CD4-positive, alpha-beta T cell treated with Interferon alpha-2 for 1 hour (primary cell): ENCODE measurements around the gene SLC25A36.

Experiments used
- DNase-seq, 2 donors: peaks; one replicate each; pipeline ENCODE4 v3.0.0-alpha.2; 2020 to 2022

Gene SLC25A36

GRCh38 chr3:141000027-141000663 is 58.5 kb downstream of the SLC25A36 start:
- peak; percentile 27 to 54 for DNase-seq

- DNase-seq, result no peak
Measured at GRCh38 chr3:141000686-141001085, 59.0 kb downstream of the SLC25A36 start.

- no peak for DNase-seq
Measured at GRCh38 chr3:141006344-141006743, 64.7 kb downstream of the SLC25A36 start.

GRCh38 chr3:141009496-141009895 is 67.9 kb downstream of the SLC25A36 start:
- no peak for DNase-seq

GRCh38 chr3:141011232-141011996 is 69.8 kb downstream of the SLC25A36 start:
- peak; percentile 55 to 68 for DNase-seq

- no peak for DNase-seq
Measured at GRCh38 chr3:141011997-141012262, 70.3 kb downstream of the SLC25A36 start.

GRCh38 chr3:141012571-141012970 is 70.9 kb downstream of the SLC25A36 start:
- no peak for DNase-seq

GRCh38 chr3:141015481-141015880 is 73.8 kb downstream of the SLC25A36 start:
- no peak for DNase-seq

- peak; percentile 1 to 31 for DNase-seq
Measured at GRCh38 chr3:141017366-141018322, 76.0 kb downstream of the SLC25A36 start.

- DNase-seq, result no peak
Measured at GRCh38 chr3:141019244-141019643, 77.6 kb downstream of the SLC25A36 start.

- DNase-seq, result no peak
Measured at GRCh38 chr3:141020143-141020830, 78.7 kb downstream of the SLC25A36 start.

- DNase-seq, result no peak
Measured at GRCh38 chr3:141021261-141021660, 79.6 kb downstream of the SLC25A36 start.
